Measurements from ENCODE around the gene MYL4.

- no peak for TF ChIP-seq CTCF (conservative IDR thresholded peaks at IDR 0.05)
- TF ChIP-seq ZFX (IDR thresholded peaks at IDR 0.05) = no peak
These were observed 21.7 kb downstream of the MYL4 start for GRCh38 chr17:47230864-47231263.
